ENCODE data around the gene FGR.
A peak's percentile ranks its signal among the peaks of the same experiment; 100 is the strongest.

FGR gene

DNA sequence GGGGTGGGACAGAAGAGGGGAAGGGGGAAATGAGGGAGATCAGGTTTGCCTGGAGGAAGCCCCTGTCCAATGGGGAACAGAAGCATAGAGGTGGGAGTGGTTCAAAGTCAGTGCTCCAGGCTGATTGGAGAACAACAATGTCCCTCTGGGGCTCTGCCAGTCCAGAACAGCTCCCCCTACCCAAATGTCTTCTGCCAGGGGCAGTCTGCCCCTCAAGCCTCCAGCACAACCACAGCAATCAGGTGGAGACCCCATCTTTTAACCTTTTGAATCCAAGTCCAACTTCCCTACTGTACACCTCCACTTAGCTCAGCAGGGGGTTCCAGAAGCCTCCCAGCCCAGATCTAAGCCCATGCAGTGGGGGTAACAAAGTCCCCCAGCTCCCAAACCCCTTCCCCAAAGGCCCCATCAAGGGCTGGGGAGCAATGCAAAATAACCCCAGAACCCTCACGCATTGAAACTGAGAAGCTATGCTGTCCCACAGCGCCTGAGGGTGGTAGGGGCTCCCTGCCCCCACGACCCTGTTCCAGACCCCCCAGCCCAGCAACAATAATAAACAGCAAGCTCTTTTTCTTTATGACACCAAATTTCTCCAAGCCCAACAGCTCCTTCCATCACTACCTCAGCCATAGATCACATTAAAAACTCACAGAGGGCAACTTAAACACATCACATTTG lies 34.3 kb downstream of the FGR start:
- ATAC-seq (no peak), DNase-seq (no peak)

DNA sequence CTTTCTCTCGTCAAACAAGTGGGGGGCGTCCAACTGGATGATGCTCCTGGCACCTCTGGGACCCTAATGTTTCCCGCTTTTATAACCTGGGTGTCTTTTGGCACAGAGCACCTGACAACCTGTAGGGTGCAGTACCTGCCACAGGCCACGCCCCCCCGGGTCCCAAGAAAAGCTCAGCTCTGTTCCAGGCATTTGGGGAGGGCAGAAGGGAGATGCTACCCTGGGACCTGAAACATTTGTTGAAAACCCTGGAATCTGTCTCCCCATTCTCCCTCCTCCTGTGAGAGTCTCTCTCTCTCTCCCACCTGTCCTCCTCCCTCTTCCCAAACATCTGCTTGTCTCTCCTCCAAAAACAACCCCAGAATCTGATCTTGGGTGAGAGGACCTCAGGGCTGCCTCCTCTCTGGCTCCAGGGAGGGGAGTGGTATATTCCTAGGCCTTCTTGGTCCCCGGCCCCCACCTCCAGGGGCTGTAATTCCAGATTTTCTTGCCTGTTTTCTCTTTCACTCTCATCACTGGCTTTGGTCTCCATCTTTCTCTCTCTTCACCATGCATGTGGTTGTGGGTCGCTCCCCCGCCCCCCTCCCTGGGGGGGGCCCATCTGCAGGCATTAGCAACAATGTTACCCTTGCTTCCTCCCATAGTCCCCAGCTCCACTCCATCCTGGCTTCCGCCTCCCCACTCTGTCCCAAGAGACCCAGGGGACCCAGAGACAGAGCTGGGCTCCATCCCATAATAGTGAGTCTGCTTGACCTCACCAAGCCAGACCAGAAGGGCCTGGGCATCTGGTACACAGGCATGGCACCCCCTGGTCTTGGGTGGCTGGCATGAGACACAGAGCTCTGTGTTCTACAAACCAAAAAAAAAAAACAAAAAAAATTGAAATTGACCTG lies 35.1 kb downstream of the FGR start:
- no peak for DNase-seq
- no peak for ATAC-seq

GRCh38 chr1:27598902-27599528 lies 36.0 kb downstream of the FGR start:
- peak; percentile 65 for DNase-seq

DNA sequence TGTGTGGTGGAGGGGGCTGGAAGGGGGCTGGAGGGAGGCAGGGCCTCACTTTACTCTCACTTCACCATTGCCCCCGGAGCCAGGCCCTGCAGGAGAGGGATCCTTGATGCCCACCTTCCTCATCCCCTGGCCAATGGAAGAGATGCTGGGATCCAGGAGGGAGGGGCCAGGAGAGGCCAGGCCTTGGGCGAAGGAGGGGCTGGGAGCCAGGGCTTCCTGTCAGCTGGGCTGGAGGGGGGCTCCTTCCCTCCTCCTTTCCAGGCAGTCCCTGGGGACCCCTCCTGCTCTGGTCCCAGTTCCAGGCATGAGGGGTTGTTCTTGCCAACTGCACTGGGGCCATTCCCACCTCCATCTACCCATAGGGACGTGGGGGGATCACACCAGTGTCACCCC lies 36.7 kb downstream of the FGR start:
- no peak for ATAC-seq
- DNase-seq, result no peak

More at GRCh38 chr1:27598902-27599528, 36.0 kb downstream of the FGR start:
- ATAC-seq, result peak; percentile 51

GRCh38 chr1:27597516-27598294 lies 37.3 kb downstream of the FGR start:
- ATAC-seq (no peak), DNase-seq (no peak)

- no peak for DNase-seq
- no peak for ATAC-seq
These were observed 38.0 kb downstream of the FGR start for GRCh38 chr1:27596986-27597385.

GRCh38 chr1:27596261-27596660 lies 38.7 kb downstream of the FGR start:
- DNase-seq (no peak), ATAC-seq (no peak)

GRCh38 chr1:27595597-27595996 lies 39.4 kb downstream of the FGR start:
- DNase-seq (no peak), ATAC-seq (no peak)

DNA sequence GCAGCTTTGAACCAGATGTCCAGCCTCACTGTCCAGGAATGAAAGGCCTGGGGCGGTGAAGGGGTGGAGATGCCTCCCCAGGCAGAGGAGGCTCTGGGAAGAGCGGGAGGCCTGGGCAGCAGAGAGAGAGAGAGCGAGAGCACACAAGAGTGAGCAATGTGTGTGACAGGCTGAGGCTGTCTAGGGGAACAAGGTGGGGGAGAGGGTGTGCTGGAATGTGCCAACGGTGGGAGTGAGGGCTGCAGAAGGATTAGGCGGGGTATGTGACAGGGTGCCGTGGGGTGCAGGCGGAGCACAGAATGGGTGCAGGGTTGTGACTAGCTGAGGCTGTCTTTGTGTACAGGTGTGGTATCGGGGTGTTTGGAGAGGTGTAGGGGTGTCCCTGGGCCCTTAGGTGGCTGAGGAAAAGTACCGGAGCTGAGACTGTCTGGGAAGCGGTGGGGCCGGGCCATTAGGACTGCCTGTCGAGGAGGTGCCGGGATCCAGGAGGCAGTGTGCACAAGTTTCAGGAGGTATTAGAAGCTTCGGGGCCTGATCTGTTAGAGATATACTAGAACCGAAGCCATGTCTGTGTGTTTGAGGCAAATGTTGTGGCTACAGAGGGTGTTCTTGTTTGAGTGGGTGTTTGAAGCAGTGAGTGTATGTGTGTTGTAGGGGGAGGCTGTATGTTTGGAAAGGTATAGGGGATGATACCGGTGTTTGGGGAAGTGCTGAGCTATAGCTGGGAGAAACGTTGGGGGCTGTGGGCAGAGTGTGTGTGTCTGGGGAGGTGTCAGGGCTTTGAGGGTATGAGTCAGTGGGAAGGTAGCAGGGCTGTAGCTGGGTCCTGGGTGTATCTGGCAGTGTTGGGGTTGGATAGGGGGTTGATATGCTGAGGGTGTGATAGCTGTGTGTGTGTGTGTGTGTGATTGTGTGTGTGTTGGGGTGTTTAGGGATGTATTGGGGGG lies 40.1 kb downstream of the FGR start:
- peak; percentile 71 for ATAC-seq
- DNase-seq, result peak; percentile 40

DNA sequence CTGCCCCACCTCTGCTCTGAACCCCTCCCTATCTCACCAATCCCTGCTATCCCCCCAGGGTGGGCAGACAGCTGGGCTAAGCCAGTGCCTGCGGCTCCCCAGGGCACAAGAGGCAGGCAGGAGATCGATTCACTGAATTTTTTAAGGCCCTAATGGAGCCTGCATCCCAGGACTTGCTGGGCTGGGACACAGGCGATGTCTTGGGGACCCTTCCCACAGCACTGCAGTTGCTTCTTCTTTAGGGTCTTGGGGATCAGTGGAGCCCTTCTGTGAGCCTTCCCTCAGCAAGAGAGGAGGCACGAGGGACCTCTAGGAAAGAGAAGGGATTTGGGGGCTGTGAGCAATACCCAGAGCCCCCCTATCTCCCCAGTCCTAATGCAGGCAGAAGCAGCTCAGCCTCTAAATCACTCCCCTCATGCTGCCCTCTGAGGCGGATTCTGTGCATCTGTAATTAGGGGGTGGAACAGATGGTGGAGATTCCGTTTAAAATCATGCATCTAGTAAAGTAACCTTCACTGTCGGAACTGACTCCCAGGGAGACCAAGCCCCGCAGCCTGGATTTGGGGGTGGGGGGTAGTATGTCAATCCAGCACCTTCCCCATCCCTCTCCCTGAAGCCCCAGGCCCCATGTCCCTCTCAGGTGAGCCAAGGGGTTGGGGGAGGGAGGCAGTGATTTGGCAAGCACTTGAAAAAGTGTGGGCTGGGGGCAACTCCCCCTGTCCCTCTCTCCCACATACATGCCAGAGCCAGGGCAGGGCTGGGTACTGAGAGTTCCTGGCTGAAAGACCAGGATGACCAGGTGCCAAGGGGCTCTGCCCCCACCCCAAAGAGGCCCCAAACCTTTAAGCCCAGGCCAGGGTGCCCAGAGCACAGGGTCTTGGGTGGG lies 41.1 kb downstream of the FGR start:
- no peak for ATAC-seq
- no peak for DNase-seq

- ATAC-seq, result no peak
- DNase-seq, result no peak
These were observed 41.9 kb downstream of the FGR start for GRCh38 chr1:27592931-27593677.

GRCh38 chr1:27592232-27592930 lies 42.6 kb downstream of the FGR start:
- DNase-seq, result no peak
- no peak for ATAC-seq

- DNase-seq (no peak), ATAC-seq (no peak)
These were observed 43.4 kb downstream of the FGR start for GRCh38 chr1:27591622-27592021.

- ATAC-seq, result no peak
- no peak for DNase-seq
These were observed 44.0 kb downstream of the FGR start for GRCh38 chr1:27590917-27591508.

GRCh38 chr1:27589841-27590426 lies 45.1 kb downstream of the FGR start:
- DNase-seq (no peak), ATAC-seq (no peak)

GRCh38 chr1:27589441-27589840 lies 45.5 kb downstream of the FGR start:
- DNase-seq (no peak), ATAC-seq (no peak)

GRCh38 chr1:27588256-27589232 lies 46.4 kb downstream of the FGR start:
- no peak for DNase-seq
- no peak for ATAC-seq

Data from stimulated activated naive CD8-positive, alpha-beta T cell treated with anti-CD3 and anti-CD28 coated beads, Interleukin-15, Interleukin-2, amounts not matched to agents 100 U/mL and 50 U/mL, for 24 hours (primary cell).